SJSA1 (cell line): ENCODE measurements around the gene POP5. TPM values are rescaled to one million over a fixed set of nuclear protein-coding genes. Genes with fewer than 3 reads are reported as not detected.

Experiments used
- DNase-seq, 2 experiments: peaks; one replicate each; pipeline ENCODE4 v3.0.0-alpha.2; 2015 to 2020; ENCODE audit warnings: low spot score in 2 of 2, low read depth in 1 of 2
- H3K27ac ChIP-seq: fragments of 250-450 bp; sonication (Bioruptor Pico); 2 replicates; pipeline ENCODE4 v1.5.1; 2020; ENCODE audit warnings: mild to moderate bottlenecking, moderate library complexity
- H3K27me3 ChIP-seq: fragments of 250-450 bp; sonication (Bioruptor Pico); replicated peaks from 2 replicates; pipeline ENCODE4 v1.5.1; 2020; ENCODE audit warnings: mild to moderate bottlenecking, moderate library complexity
- H3K36me3 ChIP-seq: fragments of 250-450 bp; sonication (Bioruptor Pico); 2 replicates; pipeline ENCODE4 v1.5.1; 2020; ENCODE audit warnings: mild to moderate bottlenecking
- H3K4me1 ChIP-seq: fragments of 250-450 bp; sonication (Bioruptor Pico); replicated peaks from 2 replicates; pipeline ENCODE4 v1.6.1; 2021; ENCODE audit warnings: mild to moderate bottlenecking
- H3K4me3 ChIP-seq: fragments of 250-450 bp; sonication (Bioruptor Pico); 2 replicates; pipeline ENCODE4 v1.5.1; 2020; ENCODE audit warnings: mild to moderate bottlenecking
- H3K9me3 ChIP-seq: fragments of 250-450 bp; sonication (Bioruptor Pico); replicated peaks from 2 replicates; pipeline ENCODE4 v1.5.1; 2020; ENCODE audit warnings: mild to moderate bottlenecking
- total RNA-seq: library from RNA; depleted of rRNA; stranded (reverse); fragments of >200 nt; shearing (Covaris generic); gene quantifications from 2 replicates; pipeline ENCODE4 v1.2.3, GENCODE V29; 2014

POP5 gene
- total RNA-seq, 1 experiment from 2014 or later = 44.8 TPM

DNA sequence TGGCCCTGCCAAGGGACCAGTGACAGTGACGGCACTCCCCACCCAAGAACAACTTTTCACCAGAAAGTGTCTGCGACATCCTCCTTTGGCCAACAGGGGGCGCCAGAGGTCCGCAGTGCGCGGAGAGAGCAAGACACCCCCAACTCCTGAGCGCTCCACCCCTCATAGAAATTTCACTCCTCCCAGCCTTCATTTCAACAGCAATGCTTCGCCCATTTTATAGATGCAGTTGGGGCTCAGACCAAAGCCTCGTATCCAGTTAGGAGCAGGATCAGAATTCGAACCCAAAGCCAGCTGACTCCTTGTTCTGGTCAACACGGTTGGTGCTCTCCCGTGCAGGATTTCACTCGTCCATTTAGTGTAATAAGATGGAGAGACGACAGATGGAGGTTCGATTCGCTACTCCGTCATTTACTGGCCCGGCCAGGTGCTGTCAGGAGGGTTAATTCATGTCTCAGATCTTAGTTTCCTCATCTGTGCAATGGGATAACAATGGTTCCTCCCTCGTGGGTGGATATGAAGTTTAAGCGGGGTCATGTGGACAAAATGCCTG lies 2.4 kb upstream of the POP5 start:
- peaks cover 22% of the 10 kb centered on the region for H3K4me1 ChIP-seq
- DNase-seq = peak; percentile 62 to 69
- H3K27me3 ChIP-seq = peaks cover 16% of the 10 kb centered on the region; the same call in 1 of the 2 replicates
- no peak overlapping the region for H3K4me3 ChIP-seq
- H3K27ac ChIP-seq = no peak overlapping the region
- peaks cover 16% of the 10 kb centered on the region for H3K36me3 ChIP-seq
- H3K9me3 ChIP-seq = no peaks in the 10 kb centered on the region

DNA sequence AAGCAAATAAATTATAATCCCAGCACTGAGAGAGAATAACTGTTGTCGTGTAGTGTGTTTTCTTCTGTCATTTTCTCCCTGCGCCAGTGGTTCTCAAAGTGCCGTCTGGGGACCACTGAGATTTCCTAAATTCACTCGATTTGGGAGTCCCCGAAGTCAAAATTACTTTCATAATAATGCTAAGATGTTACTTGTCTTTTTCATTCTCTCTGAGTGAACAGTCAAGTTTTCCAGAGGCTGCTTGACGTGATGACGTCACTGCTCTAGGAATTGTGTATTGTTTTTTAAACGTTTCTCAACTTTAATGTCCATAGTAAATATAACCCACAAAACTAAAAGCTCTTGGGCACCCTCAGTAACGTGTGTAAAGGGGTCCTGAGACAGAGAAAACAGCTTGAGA lies 796 bp upstream of the POP5 start:
- H3K9me3 ChIP-seq = no peaks in the 10 kb centered on the region
- H3K27ac ChIP-seq = no peak overlapping the region
- DNase-seq = peak in 1 of 2 experiments; percentile 26
- peaks cover 31% of the 10 kb centered on the region for H3K36me3 ChIP-seq
- peaks cover 22% of the 10 kb centered on the region for H3K4me1 ChIP-seq
- peaks cover 16% of the 10 kb centered on the region; the same call in 1 of the 2 replicates for H3K27me3 ChIP-seq
- peak overlapping the region; percentile 73 for H3K4me3 ChIP-seq

DNA sequence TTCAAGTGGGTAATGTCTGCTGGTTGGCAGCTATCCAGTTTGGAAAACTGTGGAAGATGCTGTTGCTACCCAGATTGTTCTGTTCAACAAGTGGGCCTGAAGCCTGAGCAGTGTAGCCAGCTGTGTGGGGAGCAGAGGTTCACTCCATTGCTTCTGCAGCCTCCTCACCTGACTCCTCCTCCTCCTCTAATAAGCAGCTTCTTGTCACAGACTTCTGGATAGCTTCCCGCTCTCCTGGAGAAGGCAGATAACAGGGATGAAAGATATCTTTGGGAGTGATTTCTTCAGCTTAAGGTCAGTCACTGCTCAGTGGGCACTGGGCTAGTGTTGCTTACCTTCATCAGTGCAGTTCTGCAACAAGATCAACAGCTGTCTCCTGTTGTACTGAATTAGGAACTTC lies 2.0 kb downstream of the POP5 start:
- H3K27me3 ChIP-seq = peaks cover 9% of the 10 kb centered on the region; the same call in 1 of the 2 replicates
- no peaks in the 10 kb centered on the region for H3K9me3 ChIP-seq
- no peak for DNase-seq
- peaks cover 60% of the 10 kb centered on the region for H3K36me3 ChIP-seq
- no peak overlapping the region for H3K27ac ChIP-seq
- no peak overlapping the region for H3K4me3 ChIP-seq
- peaks cover 15% of the 10 kb centered on the region for H3K4me1 ChIP-seq

DNA sequence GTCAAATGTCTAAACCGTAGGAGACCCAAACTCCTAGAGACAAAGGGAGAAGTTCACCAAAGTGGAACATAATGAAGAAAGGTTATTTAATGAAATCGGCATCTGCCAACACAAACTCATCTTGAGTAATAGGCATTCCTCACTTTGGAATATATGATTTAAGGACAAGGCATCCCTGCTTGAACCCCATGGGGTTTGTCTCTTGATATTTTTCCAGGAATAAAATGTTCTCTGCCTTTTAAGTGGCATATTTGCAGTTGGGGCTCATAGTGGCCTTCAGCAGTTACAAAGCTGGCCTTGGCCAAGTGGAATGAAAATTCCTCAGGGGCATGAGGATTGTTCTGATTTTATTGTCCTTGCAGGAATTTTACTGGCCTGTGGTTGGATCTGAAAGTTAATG lies 7.1 kb downstream of the POP5 start:
- Histone ChIP-seq H3K4me1 (no peaks in the 10 kb centered on the region), H3K9me3 (no peaks in the 10 kb centered on the region), H3K36me3 (peaks cover 91% of the 10 kb centered on the region), H3K27ac (no peak overlapping the region), H3K27me3 (no peaks in the 10 kb centered on the region), H3K4me3 (no peak overlapping the region)
- DNase-seq = no peak

DNA sequence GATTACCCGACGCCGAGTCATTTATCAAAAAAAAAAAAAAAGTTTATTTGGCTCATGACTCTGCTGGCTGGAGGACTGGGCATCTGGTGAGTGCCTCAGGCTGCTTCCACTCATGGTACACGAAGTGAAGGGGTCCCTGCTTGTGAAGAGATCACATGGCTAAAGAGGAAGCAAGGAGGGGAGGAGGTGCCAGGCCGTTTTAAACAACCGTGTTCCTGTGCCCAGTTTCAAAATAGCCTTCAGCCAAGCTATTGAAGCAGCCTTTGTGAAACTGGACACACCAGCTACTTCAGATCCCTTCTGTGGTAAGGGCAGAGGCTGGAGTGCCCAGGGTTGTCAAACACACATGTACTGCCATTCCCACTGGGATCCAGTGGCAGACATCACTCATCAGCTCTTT lies 7.6 kb downstream of the POP5 start:
- Histone ChIP-seq H3K9me3 (no peaks in the 10 kb centered on the region), H3K4me1 (no peaks in the 10 kb centered on the region), H3K4me3 (no peak overlapping the region), H3K36me3 (peaks cover 91% of the 10 kb centered on the region), H3K27ac (no peak overlapping the region), H3K27me3 (no peaks in the 10 kb centered on the region)
- no peak for DNase-seq

DNA sequence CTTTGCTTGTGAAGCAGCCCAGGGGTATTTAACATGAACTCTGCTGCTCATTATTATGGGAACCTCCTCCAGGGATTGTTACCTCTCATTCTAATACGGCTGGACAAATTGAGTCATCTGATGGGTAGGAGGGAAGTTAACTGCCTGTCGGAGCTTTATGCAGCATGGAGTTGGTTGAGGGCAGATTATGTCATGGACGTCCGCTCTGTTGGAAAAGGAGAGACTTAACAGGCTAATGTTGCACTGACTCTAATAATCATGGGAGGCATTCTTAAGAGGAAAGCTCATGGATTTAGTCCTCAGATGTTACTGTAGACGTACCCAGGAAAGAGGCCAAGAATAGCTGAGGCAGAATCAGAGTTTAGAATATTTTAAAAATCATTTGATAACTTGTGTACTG lies 9.9 kb downstream of the POP5 start:
- Histone ChIP-seq H3K36me3 (peaks cover 84% of the 10 kb centered on the region), H3K9me3 (no peaks in the 10 kb centered on the region), H3K27ac (no peak overlapping the region), H3K4me3 (no peak overlapping the region), H3K27me3 (no peaks in the 10 kb centered on the region), H3K4me1 (no peaks in the 10 kb centered on the region)
- no peak for DNase-seq

DNA sequence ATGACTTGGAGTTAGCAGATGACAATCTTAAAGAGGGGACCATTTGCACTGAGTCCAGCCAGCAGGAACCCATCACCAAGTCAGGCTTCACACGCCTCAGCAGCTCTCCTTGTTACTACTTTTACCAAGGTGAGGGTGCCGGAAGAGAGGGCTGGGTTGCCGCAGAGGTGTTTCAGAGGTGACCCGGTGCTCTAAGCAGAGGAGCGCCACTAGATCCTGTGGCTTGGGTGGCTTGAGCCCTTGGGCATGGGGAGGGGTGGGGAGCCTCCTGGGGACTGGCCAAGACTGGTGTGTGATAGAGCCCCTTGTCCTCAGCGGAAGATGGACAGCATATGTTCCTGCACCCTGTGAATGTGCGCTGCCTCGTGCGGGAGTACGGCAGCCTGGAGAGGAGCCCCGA lies 17.7 kb downstream of the POP5 start:
- Histone ChIP-seq H3K27me3 (no peaks in the 10 kb centered on the region), H3K27ac (no peak overlapping the region), H3K4me1 (no peaks in the 10 kb centered on the region), H3K9me3 (no peaks in the 10 kb centered on the region), H3K4me3 (no peak overlapping the region), H3K36me3 (peaks cover 83% of the 10 kb centered on the region)
- DNase-seq = no peak

DNA sequence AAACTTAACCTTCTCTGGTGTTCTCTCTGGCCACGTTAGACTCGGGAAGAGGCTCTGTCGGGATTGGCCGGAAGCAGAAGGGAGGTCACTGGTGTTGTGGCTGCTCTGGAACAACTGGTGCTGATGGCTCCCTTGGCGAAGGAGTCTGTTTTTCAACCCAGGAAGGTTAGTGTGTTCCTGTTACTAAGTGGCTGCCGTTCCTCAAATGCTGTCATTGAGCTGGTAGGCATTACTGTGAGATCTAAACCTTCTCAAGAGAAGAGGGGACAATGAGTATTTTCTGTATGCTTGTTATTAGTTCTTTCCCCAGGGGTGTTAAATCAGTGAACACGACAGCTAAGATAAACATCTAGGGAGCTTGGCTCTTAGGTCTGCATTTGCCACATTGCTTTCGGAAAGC lies 18.3 kb downstream of the POP5 start:
- no peaks in the 10 kb centered on the region for H3K9me3 ChIP-seq
- H3K4me1 ChIP-seq = no peaks in the 10 kb centered on the region
- no peaks in the 10 kb centered on the region for H3K27me3 ChIP-seq
- H3K36me3 ChIP-seq = peaks cover 83% of the 10 kb centered on the region
- H3K4me3 ChIP-seq = no peak overlapping the region
- no peak overlapping the region for H3K27ac ChIP-seq
- DNase-seq = no peak

DNA sequence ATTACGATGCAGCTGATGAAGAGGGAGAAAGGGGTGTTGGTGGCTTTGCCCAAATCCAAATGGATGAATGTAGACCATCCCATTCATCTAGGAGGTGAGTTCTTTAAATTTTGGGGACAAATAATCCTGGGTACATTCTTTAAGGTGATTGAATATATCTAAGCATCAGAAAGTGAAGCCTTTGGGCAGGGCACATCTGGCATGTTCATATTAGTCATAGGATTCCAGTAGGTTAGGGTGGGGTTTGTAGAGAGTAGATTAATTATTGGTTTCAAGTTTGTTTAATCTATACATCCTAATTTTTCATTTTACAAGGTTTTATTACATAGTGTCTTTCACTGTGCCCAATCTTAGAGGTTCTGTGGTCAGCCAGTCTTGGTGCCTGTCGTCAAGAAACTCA lies 23.6 kb downstream of the POP5 start:
- Histone ChIP-seq H3K4me3 (no peak overlapping the region), H3K27ac (no peak overlapping the region), H3K36me3 (peaks cover 64% of the 10 kb centered on the region), H3K9me3 (no peaks in the 10 kb centered on the region), H3K27me3 (no peaks in the 10 kb centered on the region), H3K4me1 (no peaks in the 10 kb centered on the region)
- no peak for DNase-seq

DNA sequence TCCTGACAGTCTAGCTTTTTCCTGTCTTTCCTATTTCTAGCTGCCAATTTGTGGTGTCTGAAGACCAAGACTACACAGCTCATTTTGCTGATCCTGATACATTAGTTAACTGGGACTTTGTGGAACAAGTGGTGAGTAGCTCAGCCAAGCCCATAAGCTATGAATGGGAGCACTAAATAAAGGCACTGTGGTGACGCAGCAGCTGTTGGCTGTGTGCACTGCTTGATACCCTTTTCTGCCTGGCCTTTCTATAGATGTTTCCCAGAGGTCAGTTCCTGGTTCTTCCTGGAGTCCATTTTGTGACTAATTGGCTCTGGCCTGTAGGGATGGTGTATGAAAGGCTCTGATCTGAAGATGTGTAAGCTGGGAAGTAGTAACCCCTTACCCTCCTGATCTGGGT lies 26.5 kb downstream of the POP5 start:
- Histone ChIP-seq H3K4me1 (no peaks in the 10 kb centered on the region), H3K27ac (no peak overlapping the region)

DNA sequence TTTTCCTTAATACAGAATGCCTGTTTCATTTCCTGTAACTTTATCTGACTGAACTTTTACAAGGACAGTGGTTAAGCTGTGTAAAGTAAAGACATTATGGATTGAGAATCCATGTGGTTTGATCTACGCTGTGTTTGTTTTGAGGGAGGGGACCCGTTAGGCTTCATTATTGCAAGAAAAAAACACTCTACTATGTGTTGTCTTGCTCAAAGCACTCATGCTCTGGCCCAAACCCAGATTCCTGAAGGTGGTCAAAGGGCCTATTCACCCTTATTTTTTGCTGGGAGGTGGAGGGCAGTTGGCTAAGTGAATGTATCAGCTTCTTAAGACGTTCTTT lies 35.2 kb downstream of the POP5 start:
- Histone ChIP-seq H3K9me3 (no peaks in the 10 kb centered on the region), H3K27me3 (no peaks in the 10 kb centered on the region), H3K4me1 (no peaks in the 10 kb centered on the region), H3K36me3 (peaks cover 51% of the 10 kb centered on the region), H3K27ac (no peak overlapping the region), H3K4me3 (no peak overlapping the region)
- DNase-seq = no peak

More for the DNA sequence above, 26.5 kb downstream of the POP5 start:
- Histone ChIP-seq H3K36me3 (peaks cover 45% of the 10 kb centered on the region), H3K9me3 (no peaks in the 10 kb centered on the region), H3K27me3 (no peaks in the 10 kb centered on the region), H3K4me3 (no peak overlapping the region)
- DNase-seq = no peak

DNA sequence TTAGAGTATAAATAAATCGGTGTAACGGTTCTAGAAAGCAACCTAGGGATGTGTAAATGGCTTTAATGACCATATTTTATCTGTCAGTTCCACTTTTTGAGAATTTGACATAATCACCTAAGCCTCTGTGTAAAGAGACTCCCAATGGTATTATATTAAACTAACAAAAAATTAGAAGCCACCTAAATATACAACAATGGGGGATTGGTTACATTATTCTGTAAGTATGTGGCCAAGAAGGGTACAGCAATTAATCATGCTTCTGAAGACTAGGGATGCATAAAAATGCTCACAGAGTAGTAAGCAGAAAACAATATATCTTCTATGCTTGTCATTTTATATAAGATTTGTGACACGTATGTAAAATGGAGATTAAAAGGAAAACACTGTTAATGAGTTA lies 36.5 kb downstream of the POP5 start:
- Histone ChIP-seq H3K27me3 (no peaks in the 10 kb centered on the region), H3K4me1 (no peaks in the 10 kb centered on the region), H3K4me3 (no peak overlapping the region), H3K9me3 (no peaks in the 10 kb centered on the region), H3K36me3 (peaks cover 59% of the 10 kb centered on the region), H3K27ac (no peak overlapping the region)
- no peak for DNase-seq

DNA sequence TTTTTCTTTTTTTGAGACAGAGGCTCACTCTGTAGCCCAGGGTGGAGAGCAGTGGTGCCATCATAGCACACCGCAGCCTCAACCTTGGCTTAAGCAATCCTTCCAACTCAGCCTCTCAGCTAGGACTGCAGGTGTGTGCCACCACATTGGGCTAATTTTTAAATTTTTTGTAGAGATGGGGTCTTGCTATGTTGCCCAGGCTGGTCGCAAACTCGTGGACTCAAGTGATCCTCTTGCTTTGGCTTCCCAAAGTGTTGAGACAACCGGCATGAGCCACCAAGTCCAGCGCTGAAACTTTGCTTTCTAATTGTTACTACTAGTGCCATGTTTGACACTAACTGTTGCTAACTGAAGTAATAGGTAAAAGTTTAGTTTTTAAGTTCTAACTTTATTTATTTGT lies 39.0 kb downstream of the POP5 start:
- H3K4me1 ChIP-seq = peaks cover 19% of the 10 kb centered on the region
- no peak for DNase-seq
- H3K27me3 ChIP-seq = no peaks in the 10 kb centered on the region
- no peaks in the 10 kb centered on the region for H3K9me3 ChIP-seq
- H3K27ac ChIP-seq = no peak overlapping the region
- H3K4me3 ChIP-seq = no peak overlapping the region
- H3K36me3 ChIP-seq = peaks cover 59% of the 10 kb centered on the region

DNA sequence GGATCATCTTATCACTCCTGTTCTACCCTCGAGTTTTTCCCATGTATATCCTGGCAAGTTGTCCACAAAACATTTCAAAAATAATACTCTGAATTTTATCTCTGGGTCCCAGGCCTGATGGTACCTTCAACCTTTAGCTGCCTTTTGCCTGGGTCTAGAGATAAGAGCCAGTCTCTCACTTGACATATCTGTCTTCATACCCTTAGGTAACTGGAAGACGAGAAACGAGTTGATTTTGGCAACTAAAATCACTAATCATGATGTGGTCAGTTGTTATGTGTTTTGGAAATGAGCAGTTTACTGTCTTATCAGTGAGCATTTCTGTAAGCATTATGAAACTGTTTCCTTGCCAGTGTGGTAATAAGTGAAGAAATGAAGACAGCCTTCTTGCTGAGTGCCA lies 40.8 kb downstream of the POP5 start:
- no peak overlapping the region for H3K27ac ChIP-seq
- DNase-seq = no peak

DNA sequence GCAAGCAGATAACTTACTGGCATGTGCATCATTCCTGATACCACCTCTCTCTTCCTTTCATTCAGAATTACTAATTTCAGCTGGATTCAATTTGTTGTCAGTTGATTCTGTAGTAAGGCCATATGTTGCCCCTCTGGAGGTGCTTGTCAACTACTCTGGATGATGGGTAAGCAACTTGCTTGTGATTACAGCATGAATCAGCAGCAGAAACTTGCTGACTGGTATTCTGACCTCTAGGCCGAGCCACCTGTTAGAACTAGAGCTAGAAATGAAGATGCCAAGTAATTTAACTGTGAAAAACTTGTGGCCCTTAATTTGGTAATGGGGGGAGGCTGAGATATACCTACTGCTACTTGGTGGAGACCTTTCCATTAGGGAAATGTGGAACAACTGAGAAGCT lies 41.9 kb downstream of the POP5 start:
- no peak overlapping the region for H3K4me3 ChIP-seq

More for the DNA sequence above, 40.8 kb downstream of the POP5 start:
- Histone ChIP-seq H3K4me3 (no peak overlapping the region), H3K36me3 (peaks cover 61% of the 10 kb centered on the region), H3K27me3 (no peaks in the 10 kb centered on the region), H3K4me1 (peaks cover 35% of the 10 kb centered on the region), H3K9me3 (no peaks in the 10 kb centered on the region)

More for the DNA sequence above, 41.9 kb downstream of the POP5 start:
- Histone ChIP-seq H3K36me3 (peaks cover 65% of the 10 kb centered on the region), H3K9me3 (no peaks in the 10 kb centered on the region), H3K27ac (0 out of 2 replicates have a peak overlapping the region, but pooled peaks have one; percentile 30), H3K27me3 (no peaks in the 10 kb centered on the region), H3K4me1 (peaks cover 38% of the 10 kb centered on the region)
- no peak for DNase-seq
